HG03159 (cell line): ENCODE measurements around the gene OPN1MW.
"Not testable (repeated sequence)": the region's sequence is repeated elsewhere in the genome, so short reads cannot be mapped to it uniquely, and the experiment has no call there.

Source experiments
- ATAC-seq: cut with Tn5 transposase; IDR thresholded peaks from one replicate; pipeline ENCODE4 v1.9.1; 2021; ENCODE audit warnings: mild to moderate bottlenecking, moderate library complexity; ENCODE audit not compliant: unreplicated experiment

Gene OPN1MW

GRCh38 chrX:154182296-154182695 lies at the start of gene OPN1MW:
Gene OPN1MW, plus strand, starts transcription at chrX:154182596. Its CDS starts 82 bp downstream, at chrX:154182678.
- ATAC-seq, result not testable (repeated sequence)

- ATAC-seq, result no peak
These were observed 46.8 kb upstream of the OPN1MW start for GRCh38 chrX:154135458-154136229.

- no peak for ATAC-seq
These were observed 45.7 kb upstream of the OPN1MW start for GRCh38 chrX:154136627-154137161.

- no peak for ATAC-seq
These were observed 43.5 kb upstream of the OPN1MW start for GRCh38 chrX:154138857-154139256.

- no peak for ATAC-seq
These were observed 42.2 kb upstream of the OPN1MW start for GRCh38 chrX:154140206-154140605.

GRCh38 chrX:154140742-154141141 lies 41.7 kb upstream of the OPN1MW start:
- no peak for ATAC-seq

- ATAC-seq, result no peak
These were observed 40.0 kb upstream of the OPN1MW start for GRCh38 chrX:154142386-154142785.

GRCh38 chrX:154142950-154143745 lies 39.2 kb upstream of the OPN1MW start:
- ATAC-seq, result no peak

GRCh38 chrX:154144010-154144409 lies 38.4 kb upstream of the OPN1MW start, which contains the start of gene OPN1LW:
Gene OPN1LW, plus strand, starts transcription at chrX:154144243. Its CDS starts 41 bp downstream, at chrX:154144284.
- not testable (repeated sequence) for ATAC-seq

- ATAC-seq, result not testable (repeated sequence)
These were observed 31.4 kb upstream of the OPN1MW start for GRCh38 chrX:154151030-154151429.

GRCh38 chrX:154156221-154156620 lies 26.2 kb upstream of the OPN1MW start:
- not testable (repeated sequence) for ATAC-seq

GRCh38 chrX:154157207-154157606 lies 25.2 kb upstream of the OPN1MW start:
- ATAC-seq, result not testable (repeated sequence)

GRCh38 chrX:154159345-154159744 lies 23.1 kb upstream of the OPN1MW start:
- not testable (repeated sequence) for ATAC-seq

GRCh38 chrX:154164902-154165301 lies 17.5 kb upstream of the OPN1MW start:
- not testable (repeated sequence) for ATAC-seq

- not testable (repeated sequence) for ATAC-seq
These were observed 14.0 kb upstream of the OPN1MW start for GRCh38 chrX:154168384-154168783.

- ATAC-seq, result not testable (repeated sequence)
These were observed 9.9 kb upstream of the OPN1MW start for GRCh38 chrX:154172535-154172943.

- not testable (repeated sequence) for ATAC-seq
These were observed 8.0 kb upstream of the OPN1MW start for GRCh38 chrX:154174356-154174755.

- ATAC-seq, result not testable (repeated sequence)
These were observed 1.4 kb downstream of the OPN1MW start for GRCh38 chrX:154183794-154184193.

- not testable (repeated sequence) for ATAC-seq
These were observed 10.4 kb downstream of the OPN1MW start for GRCh38 chrX:154192846-154193245.

- ATAC-seq, result not testable (repeated sequence)
These were observed 11.9 kb downstream of the OPN1MW start for GRCh38 chrX:154194316-154194715.

- not testable (repeated sequence) for ATAC-seq
These were observed 14.1 kb downstream of the OPN1MW start for GRCh38 chrX:154196466-154196865.
